GM19452 (cell line): ENCODE data around the gene GCGR.

Experiments used
- ATAC-seq: cut with Tn5 transposase; IDR thresholded peaks from one replicate; pipeline ENCODE4 v1.9.1; 2021; ENCODE audit not compliant: unreplicated experiment

The GCGR gene

GRCh38 chr17:81811705-81812570 is 8.0 kb downstream of the GCGR start:
- ATAC-seq, result no peak

DNA sequence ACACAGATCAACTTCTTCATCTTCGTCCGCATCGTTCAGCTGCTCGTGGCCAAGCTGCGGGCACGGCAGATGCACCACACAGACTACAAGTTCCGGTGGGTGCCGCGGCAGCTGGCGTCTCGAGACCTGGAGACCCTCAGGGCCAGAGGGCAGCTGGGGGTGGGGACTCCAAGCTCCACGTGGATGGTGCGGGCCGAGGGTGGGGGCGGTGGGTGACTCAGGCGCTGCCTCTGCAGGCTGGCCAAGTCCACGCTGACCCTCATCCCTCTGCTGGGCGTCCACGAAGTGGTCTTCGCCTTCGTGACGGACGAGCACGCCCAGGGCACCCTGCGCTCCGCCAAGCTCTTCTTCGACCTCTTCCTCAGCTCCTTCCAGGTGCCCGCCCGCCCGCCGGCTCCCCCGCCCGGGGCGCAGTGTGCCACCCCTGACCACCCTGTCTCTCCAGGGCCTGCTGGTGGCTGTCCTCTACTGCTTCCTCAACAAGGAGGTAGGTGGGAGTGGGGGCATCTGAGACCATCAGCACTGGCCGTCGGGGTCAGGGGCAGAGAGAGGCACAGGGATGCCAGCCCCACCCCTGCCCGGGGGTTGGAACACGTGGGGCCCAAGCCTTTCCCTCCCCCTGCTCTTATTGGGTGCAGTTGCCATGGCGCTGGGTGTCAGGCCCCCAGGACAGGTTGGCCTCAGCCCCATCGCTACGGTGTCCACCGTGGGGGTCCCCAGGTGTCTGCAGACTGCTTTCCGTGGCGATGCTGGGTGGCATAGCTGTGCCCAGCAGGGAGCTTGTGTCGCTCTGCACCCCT is 8.8 kb downstream of the GCGR start:
- no peak for ATAC-seq

- ATAC-seq, result no peak
Observed at GRCh38 chr17:81813371-81813684, 9.4 kb downstream of the GCGR start.

- ATAC-seq, result no peak
Observed at GRCh38 chr17:81813861-81814683, 10.1 kb downstream of the GCGR start.

- ATAC-seq, result no peak
Observed at GRCh38 chr17:81814748-81815645, 11.0 kb downstream of the GCGR start.

GRCh38 chr17:81815646-81815986 is 11.7 kb downstream of the GCGR start:
- no peak for ATAC-seq

- ATAC-seq, result no peak
Observed at GRCh38 chr17:81817758-81818147, 13.8 kb downstream of the GCGR start.

- ATAC-seq, result no peak
Observed at GRCh38 chr17:81819708-81820107, 15.8 kb downstream of the GCGR start.

GRCh38 chr17:81821147-81821546 is 17.2 kb downstream of the GCGR start:
- ATAC-seq, result no peak

- no peak for ATAC-seq
Observed at GRCh38 chr17:81821603-81822311, 17.8 kb downstream of the GCGR start.

GRCh38 chr17:81822312-81822637 is 18.3 kb downstream of the GCGR start:
- ATAC-seq, result no peak

DNA sequence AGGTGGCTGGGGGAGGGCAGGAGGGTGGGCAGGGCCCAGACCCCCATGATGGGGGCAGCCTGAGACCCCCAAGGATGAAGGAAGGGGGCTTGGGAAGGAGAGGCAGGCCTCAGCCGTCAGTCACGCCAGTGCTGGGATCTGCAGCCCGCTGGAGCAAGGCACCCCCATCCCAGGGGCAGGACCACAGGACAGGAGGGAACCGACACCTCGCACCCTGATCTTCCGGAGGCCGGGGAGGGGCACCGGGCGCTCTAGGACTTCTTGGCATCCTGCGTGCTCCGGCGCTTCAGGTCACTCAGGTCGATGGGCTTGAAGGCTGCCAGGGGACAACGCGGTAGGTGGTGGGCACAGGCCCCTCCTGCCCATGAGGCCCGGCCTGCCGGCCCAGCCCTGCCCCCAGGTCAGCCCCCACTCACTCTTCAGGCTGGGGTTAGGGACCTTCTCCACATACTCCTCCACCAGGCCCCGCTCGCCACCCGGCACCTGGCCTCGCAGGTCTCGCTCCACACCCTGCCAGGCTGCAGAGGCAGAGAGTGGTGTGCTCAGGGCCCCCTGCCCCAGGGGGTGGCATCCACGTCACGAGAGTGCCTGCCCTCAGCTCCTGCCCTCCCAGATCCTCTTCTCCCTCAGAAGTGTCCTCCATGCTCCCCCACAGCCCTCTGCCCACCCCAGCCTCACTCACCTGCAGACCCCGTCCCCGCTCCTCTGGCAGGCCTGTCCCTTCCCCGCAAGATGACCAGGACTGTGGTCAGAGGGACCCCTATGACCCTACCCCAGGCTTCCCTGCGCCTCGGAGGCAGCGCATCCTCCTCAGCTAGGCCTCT is 19.3 kb downstream of the GCGR start:
- no peak for ATAC-seq

DNA sequence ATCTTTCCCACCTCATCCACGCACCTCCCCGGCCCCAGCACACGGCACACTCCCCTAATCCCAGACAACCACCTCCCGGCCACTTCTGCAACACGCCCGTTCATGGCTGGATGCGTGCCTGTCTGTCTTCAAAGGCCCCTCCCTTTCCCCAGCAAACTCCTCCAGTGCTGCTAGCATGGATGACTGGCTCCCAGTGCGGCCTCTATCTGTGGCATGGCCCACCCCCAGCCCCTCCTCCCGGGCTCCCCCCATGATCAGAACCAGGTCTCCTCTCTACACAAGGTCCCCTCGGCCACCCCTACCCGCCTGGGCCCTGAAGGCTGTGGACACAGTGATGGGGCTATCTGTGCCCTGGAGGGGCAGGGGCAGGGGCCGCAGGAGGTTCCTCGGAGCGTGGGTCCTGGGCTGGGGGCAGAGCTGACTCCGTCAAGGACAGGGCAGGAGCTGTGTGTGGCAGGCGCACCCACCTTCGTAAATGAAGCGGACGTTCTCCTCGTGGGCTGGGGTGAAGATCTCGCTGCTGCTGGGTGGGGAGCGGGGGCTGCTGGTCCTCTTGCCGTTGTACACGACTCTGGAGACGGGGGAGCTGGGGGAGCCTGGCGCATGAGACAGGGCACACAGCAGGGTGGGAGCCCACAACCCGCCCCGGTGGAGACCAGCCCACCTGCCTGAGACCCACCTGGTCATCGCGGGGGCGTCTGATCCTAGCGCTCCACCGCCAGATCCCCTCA is 20.0 kb downstream of the GCGR start:
- ATAC-seq, result no peak

- no peak for ATAC-seq
Observed at GRCh38 chr17:81824595-81824994, 20.6 kb downstream of the GCGR start.

DNA sequence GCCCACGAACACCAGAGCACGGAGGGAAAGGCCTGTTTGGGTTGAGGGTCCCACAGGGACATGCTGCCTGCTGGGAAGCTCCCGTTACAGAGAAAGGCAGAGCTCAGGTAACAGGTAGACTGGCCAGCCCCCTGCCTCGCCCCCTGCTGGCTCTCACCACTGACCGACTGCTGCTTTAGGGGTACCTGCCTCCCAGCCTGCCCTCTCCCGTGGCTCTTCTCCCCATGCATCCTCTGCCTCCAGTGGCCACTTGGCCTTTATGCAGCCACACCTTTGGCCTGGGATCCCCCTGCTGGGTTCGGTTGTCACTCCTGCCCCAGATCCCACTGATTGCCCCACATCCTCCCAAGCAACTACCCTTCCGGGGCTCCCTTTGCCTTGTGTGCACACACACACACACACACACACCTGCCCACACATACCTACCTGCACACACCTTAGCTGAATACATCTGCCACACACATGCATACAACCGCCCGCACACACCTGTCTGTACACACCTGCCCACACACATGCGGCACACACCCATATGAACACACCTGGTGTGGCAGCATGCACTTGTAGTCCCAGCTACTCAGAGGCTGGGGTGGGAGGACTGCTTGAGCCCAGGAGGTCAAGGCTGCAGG is 22.0 kb downstream of the GCGR start:
- ATAC-seq, result no peak

DNA sequence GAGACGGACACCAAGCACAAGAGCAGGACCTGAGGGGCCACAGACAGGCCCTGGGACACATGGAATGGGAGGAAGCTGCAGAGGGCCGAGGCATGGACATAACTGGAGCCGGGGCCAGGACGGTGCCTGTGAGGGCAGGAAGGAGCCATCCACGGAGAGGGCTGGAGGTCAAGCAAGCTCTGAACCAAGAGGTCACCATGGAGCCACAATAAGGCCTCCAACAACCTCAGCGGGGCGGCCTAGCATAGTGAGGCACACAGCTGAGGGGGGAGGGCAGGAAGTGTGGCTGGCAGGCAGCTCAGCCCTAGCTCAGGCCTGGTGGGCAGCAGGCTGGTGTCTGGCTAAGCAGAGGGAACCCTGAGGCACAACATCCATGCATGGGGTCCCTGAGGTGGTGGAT is 24.7 kb downstream of the GCGR start:
- ATAC-seq, result no peak

DNA sequence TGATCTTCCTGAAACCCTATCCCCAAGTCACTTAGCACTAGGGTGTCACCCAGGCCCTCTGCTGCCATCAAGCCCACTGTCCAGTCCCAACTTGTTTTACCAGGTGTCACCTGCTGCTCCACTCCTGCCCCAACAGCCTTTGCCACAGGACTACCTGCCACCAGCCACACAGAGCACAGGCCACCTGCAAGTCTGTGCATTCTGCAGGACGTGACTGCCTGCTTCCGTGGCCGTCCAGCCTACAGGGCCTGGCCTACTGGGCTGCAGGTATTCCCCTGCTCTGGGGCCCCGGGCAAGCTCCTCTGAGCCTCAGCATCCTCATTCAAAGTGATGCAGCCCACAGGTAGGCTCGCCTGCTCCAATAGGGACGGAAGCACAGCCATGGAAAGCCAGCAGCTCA is 25.9 kb downstream of the GCGR start:
- ATAC-seq, result no peak

DNA sequence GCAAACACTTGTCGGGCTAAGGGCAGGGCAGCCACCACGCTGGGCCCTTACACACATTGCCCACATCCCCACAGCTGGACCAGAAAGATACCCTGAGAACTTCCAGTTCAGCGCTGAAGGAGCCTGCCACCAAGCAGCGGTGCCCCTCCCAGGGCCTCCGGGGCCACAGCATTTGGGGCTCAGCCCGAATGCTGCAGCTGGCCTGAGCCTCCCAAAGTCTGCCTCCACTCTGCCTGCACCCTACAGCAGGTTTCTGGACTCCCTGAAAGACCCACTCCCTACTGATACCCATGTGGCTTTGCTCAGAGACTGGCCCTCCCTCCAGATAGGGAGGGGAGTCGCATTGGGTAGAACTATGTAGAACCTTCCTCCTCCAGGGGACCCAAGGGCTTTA is 27.6 kb downstream of the GCGR start:
- ATAC-seq, result no peak
